Erythroblast (primary cell): ENCODE measurements around the gene SOX5.

ENCODE experiments used
- GATA1 ChIP-seq: IDR thresholded peaks from 2 replicates; pipeline ENCODE4 v1.6.1; 2011; ENCODE audit warnings: low read depth, mild to moderate bottlenecking, control low read depth, low read length, moderate library complexity
- POLR2A ChIP-seq: IDR thresholded peaks from 2 replicates; pipeline ENCODE4 v1.6.1; 2011; ENCODE audit warnings: mild to moderate bottlenecking, low read length

DNA sequence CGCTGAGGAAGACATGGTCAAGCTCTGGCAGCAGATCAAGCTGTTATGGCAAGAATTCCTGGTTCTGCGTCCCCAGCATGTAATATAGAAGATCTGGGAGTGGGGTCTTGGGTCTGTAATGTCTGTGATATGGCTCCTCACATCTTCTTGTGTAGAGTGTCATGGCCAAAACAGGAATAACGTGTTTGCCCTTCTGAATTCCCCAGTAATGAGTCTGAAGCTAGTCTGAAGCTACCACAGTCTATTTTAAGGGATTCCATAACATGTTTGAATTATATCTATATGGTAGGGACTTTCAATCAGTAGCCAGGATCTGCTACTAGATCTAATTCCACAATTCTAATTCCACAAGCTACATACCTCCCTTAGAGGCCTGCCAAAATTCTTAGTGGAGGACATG lies 31.4 kb upstream of the SOX5 start:
- TF ChIP-seq POLR2A (no peak), GATA1 (no peak)
